Skeletal muscle satellite cell (primary cell): ENCODE measurements around the gene SPATA9.

Source experiments
- H3K27me3 ChIP-seq: 2 replicates; pipeline ENCODE4 v1.7.0; 2013; ENCODE audit warnings: low read length; ENCODE audit not compliant: control insufficient read depth, insufficient read depth
- H3K36me3 ChIP-seq: 2 replicates; pipeline ENCODE4 v1.7.0; 2013; ENCODE audit warnings: mild to moderate bottlenecking, control low read depth, low read length; ENCODE audit not compliant: insufficient read depth
- H3K4me1 ChIP-seq: 2 replicates; pipeline ENCODE4 v1.7.0; 2013; ENCODE audit warnings: low read length; ENCODE audit not compliant: control insufficient read depth, insufficient read depth
- H3K4me2 ChIP-seq: 2 replicates; pipeline ENCODE4 v1.7.0; 2013; ENCODE audit warnings: mild to moderate bottlenecking, low read length
- H3K4me3 ChIP-seq: 2 replicates; pipeline ENCODE4 v1.7.0; 2013; ENCODE audit warnings: low read length
- H3K9ac ChIP-seq: 2 replicates; pipeline ENCODE4 v1.7.0; 2013; ENCODE audit warnings: mild to moderate bottlenecking, low read depth, low read length, moderate library complexity
- H3K9me3 ChIP-seq: replicated peaks from 2 replicates; pipeline ENCODE4 v1.7.0; 2013; ENCODE audit warnings: mild to moderate bottlenecking, control low read depth, low read length

Gene SPATA9

DNA sequence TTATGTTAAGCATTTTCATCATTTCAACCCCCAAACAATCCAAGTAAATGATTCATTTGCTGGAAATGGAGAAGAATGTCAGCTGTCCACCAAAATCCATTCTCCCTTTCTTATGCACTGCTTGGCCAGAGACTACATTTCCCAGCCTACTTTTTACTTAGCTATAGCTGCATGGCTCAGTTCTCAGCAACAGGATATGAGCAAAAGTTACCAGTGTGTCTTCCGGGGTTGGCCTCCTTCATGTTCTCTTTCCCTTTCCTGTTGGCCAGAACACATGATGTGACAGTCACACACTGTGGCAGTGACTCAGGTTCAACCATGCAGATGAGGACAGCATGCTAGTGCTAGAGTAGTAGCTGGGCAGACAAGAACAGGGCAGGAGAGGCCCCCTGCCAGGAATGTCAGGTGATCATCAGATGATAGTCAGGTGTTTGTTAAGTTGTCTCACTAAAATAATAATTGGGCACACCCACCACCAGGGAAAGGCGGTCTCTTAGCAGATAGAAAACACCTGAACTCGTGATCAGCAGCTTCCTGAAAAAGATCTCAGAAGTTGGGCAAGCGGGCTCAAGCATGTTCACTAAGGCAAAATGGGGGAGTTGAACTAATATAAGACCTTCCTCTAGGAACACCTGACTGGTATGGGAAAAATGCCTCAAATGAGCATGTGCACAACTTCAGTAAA is 50.7 kb downstream of the SPATA9 start:
- Histone ChIP-seq H3K4me2 (peak overlapping the region; percentile 34), H3K9ac (no peak overlapping the region), H3K9me3 (no peaks in the 10 kb centered on the region), H3K36me3 (no peaks in the 10 kb centered on the region), H3K4me3 (peak overlapping the region; percentile 15), H3K27me3 (no peaks in the 10 kb centered on the region), H3K4me1 (peaks cover 20% of the 10 kb centered on the region)

DNA sequence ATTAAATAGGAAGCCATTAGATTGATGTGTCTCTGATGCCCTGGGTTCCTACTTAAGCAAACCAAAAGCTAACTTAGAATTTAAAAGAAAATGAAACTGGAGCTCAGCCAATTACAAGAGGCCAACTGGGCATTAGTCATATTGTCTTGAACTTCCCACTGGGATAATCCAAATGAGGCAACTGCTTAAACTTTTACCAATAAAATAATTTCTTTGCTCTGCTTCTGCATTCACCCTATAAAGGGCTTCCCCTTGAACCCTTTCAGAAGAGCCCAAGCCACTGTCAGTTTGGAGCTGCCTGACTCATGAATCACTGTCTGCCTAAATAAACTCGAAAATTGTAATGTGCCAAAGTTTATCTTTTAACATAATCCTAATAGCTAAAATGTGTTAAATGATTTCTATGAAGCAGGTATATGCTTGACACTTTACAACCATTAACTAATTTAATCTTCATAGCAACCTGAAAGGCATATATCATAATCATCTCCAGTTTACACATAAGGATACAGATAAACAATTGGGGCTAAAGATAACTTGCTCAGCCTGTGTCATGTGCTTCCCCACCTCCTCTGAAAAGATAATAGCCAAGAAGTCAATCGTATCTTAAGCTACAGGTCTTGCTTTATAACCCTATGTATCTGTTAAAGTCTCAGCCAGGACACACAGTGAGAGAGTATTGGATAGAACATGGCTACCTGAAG is 51.4 kb downstream of the SPATA9 start:
- H3K4me1 ChIP-seq, result peaks cover 20% of the 10 kb centered on the region
- no peaks in the 10 kb centered on the region for H3K9me3 ChIP-seq
- peak overlapping the region; percentile 22 for H3K9ac ChIP-seq
- peak overlapping the region; percentile 34 for H3K4me2 ChIP-seq
- H3K36me3 ChIP-seq, result no peaks in the 10 kb centered on the region
- no peaks in the 10 kb centered on the region for H3K27me3 ChIP-seq
- H3K4me3 ChIP-seq, result peak overlapping the region; percentile 15

DNA sequence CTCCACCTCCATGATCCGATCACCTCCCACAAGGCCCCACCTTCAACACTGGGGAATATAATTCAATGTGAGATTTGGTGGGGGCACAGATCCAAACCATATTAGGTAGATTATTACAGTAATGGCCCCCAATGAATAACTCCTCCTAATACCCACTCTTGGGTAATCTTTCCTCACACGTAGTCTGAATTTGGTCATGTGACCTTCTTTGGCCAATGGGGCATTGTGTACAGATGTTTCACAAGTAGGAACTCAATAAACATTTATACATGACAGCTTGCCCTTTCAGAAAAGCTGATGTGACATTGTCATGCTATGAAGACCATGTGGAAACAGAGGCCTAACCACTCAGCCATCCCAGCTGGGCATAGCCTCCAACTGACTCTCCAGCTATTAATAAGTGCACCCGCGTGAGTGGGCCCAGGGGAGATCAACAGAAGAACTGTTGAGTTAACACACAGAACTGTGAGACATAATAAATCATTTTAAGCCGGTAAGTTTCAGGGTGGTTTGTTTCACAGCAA is 52.3 kb downstream of the SPATA9 start:
- Histone ChIP-seq H3K4me3 (no peak overlapping the region), H3K4me2 (no peak overlapping the region), H3K4me1 (peaks cover 20% of the 10 kb centered on the region), H3K27me3 (no peaks in the 10 kb centered on the region), H3K9me3 (no peaks in the 10 kb centered on the region), H3K9ac (no peak overlapping the region), H3K36me3 (no peaks in the 10 kb centered on the region)

DNA sequence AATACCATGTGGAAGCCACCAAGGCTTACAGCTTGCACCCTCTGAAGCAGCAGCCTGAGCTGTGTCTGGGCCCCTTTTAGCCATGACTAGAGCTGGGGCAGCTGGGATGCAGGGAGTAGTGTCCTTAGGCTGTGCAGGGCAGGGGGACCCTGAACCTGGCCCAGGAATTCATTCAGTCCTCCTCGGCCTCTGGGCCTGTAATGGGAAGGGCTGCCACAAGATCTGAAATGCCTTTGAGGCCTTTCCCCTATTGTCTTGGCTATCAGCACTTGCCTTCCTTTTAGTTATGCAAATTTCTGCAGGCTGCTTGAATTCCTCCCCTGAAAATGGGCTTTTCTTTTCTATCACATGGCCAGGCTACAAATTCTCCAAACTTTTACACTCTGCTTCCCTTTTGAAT is 53.9 kb downstream of the SPATA9 start:
- Histone ChIP-seq H3K4me3 (no peak overlapping the region), H3K9me3 (no peaks in the 10 kb centered on the region), H3K36me3 (no peaks in the 10 kb centered on the region), H3K4me1 (peaks cover 20% of the 10 kb centered on the region), H3K27me3 (no peaks in the 10 kb centered on the region), H3K4me2 (no peak overlapping the region), H3K9ac (no peak overlapping the region)

DNA sequence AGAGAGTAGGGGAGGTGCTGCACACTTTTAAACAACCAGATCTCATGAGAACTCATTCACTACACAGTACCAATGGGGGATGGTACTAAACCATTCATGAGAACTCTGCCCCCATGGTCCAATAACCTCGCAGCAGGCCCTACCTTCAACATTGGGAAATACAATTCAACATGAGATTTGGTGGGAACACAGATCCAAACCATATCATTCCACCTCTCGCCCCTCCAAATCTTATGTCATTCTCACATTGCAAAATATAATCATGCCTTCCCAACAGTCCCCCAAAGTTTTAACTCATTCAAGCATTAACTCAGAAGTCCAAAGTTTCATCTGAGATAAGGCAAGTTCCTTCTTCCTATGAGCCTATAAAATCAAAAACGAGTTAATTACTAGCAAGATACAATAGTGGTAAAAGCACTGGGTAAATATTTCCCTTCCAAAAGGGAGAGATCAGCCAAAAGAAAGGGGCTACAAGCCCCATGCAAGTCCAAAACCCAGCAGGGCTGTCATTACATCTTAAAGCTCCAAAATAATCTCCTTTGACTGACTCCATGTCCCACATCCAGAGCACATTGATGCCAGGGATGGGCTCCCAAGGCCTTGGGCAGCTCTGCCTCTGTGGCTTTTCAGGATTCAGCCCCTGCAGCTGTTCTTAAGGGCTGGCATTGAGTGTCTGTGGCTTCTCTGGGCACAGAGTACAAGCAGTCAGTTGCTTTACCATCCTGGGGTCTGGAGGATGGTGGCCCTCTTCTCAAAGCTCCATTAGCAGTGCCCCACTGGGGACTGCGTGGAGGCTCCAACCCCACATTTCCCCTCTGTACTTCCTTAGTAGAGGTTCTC is 54.6 kb downstream of the SPATA9 start:
- H3K4me2 ChIP-seq, result no peak overlapping the region
- no peak overlapping the region for H3K4me3 ChIP-seq
- H3K4me1 ChIP-seq, result peaks cover 20% of the 10 kb centered on the region
- H3K9me3 ChIP-seq, result no peaks in the 10 kb centered on the region
- no peaks in the 10 kb centered on the region for H3K36me3 ChIP-seq
- H3K9ac ChIP-seq, result no peak overlapping the region
- H3K27me3 ChIP-seq, result no peaks in the 10 kb centered on the region

DNA sequence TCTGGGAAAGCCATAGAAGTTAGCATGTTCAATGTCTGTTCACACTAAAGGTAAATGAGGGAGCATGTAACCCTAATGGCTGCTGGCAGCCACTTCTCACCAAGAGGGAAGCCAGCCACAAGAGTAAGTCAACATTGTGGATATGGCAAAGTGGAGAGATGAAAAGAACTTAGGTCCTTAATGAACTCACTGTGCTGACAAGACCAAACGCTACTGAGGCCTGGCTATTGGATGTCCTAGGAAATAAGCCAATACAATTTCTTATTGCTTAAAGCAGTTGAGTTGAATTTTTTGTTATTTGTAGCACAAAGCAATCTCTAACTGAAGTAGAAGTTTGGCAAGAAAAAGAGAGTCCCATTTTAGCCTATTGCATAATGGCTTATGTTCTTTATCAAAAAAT is 56.1 kb downstream of the SPATA9 start:
- Histone ChIP-seq H3K9ac (no peak overlapping the region), H3K9me3 (no peaks in the 10 kb centered on the region), H3K36me3 (no peaks in the 10 kb centered on the region), H3K4me3 (no peak overlapping the region), H3K4me2 (no peak overlapping the region), H3K27me3 (no peaks in the 10 kb centered on the region), H3K4me1 (peaks cover 12% of the 10 kb centered on the region)

DNA sequence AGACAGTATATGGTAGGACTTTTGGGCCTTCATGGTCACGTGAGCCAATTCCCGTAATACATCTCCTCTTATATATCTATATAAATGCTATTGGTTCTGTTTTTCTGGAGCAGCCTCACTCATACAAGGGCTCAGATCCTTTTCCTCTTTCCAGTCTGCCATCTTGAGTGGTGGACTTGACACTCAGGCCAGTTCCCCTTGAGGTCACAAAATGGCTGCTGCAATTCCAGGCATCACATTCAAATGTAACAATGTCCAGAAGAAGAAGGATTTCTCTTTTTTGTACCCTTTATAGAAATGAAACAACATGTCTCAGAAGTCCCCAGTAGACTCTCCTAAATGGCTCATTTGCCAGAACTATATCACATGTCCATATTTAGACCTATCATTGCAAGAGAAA is 58.4 kb downstream of the SPATA9 start:
- Histone ChIP-seq H3K9ac (no peak overlapping the region), H3K4me3 (no peak overlapping the region), H3K4me1 (peaks cover 20% of the 10 kb centered on the region), H3K36me3 (no peaks in the 10 kb centered on the region), H3K9me3 (no peaks in the 10 kb centered on the region), H3K4me2 (no peak overlapping the region), H3K27me3 (peaks cover 5% of the 10 kb centered on the region)

DNA sequence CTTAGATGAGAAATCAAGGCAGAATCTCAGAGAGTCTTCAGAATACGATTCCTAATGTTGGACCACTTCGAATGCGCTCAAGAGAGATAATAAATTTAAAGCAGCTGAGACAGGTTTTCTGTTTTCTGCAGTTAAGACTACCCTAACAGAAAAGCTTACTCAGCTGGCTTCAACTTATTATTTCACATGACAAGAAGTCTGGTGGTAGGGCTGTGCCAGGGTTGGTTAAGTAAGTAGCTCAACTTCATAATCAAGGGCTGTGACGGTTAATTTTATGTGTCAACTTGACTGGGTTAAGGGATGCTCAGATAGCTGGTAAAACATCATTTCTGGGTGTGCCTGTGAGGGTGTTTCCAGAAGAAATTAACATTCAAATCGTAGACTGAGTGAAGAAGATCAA is 59.1 kb downstream of the SPATA9 start:
- Histone ChIP-seq H3K9ac (no peak overlapping the region), H3K4me3 (no peak overlapping the region), H3K4me2 (no peak overlapping the region), H3K27me3 (peaks cover 5% of the 10 kb centered on the region), H3K9me3 (no peaks in the 10 kb centered on the region), H3K36me3 (no peaks in the 10 kb centered on the region), H3K4me1 (peaks cover 21% of the 10 kb centered on the region)

DNA sequence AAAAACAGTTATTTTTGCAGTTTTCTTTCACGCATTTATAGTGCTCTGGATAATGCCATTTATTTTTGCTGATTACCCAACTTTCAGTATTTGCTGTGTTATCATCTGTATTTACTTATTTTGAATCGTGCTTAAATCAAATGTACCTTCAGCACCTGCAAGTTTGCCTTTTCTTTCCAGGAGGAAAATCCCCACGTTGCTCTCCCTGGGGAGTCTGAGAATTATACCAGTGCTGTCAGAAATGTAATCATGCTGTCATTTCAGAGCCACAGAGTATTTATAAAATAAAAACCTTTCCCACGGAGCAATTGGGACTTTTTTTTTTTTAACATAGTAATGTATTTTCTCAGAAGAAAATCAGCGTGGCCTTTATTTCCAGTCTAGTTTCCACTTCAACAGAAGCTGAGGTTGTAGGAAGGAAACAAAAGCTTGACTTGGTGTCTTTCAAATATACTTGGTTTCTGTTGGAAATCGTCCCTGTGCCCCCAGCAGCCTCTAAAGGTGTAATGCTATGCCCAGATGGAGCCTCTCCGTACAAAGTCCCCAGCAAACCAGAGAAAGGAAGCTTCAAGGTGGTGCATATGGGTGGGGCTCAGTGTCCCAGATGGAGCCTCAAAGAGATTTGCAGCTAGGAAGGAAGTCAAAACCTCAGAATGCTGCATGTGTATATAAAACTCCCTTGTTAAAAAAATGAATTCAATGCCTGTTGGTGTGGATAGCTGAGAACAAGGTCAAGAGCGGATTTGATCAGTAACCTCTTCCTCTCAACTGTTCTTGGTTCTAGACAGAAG is 60.8 kb downstream of the SPATA9 start:
- Histone ChIP-seq H3K4me2 (peak overlapping the region; percentile 99), H3K9ac (no peak overlapping the region), H3K4me1 (peaks cover 25% of the 10 kb centered on the region), H3K36me3 (no peaks in the 10 kb centered on the region), H3K9me3 (no peaks in the 10 kb centered on the region), H3K27me3 (peaks cover 5% of the 10 kb centered on the region), H3K4me3 (no peak overlapping the region)

DNA sequence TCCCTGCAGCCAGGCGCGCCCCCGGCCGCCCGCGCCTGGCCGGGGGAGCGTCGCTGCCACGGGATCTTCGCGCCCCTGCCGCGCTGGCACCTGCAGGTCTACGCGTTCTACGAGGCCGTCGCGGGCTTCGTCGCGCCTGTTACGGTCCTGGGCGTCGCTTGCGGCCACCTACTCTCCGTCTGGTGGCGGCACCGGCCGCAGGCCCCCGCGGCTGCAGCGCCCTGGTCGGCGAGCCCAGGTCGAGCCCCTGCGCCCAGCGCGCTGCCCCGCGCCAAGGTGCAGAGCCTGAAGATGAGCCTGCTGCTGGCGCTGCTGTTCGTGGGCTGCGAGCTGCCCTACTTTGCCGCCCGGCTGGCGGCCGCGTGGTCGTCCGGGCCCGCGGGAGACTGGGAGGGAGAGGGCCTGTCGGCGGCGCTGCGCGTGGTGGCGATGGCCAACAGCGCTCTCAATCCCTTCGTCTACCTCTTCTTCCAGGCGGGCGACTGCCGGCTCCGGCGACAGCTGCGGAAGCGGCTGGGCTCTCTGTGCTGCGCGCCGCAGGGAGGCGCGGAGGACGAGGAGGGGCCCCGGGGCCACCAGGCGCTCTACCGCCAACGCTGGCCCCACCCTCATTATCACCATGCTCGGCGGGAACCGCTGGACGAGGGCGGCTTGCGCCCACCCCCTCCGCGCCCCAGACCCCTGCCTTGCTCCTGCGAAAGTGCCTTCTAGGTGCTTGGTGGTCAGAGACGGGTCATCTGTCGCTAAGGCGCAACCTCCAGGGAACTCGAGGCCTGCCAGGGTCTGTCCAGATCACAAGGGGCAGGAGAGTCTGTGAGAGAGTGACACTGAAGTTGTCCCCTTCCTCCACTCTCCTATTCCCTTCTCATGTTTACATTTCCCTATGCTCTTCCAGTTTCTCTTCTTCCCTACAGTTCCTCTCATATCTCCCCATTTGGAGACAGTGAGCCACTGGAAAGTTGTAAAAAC is 61.6 kb downstream of the SPATA9 start:
- H3K9ac ChIP-seq, result peak overlapping the region; percentile 57
- no peaks in the 10 kb centered on the region for H3K36me3 ChIP-seq
- no peaks in the 10 kb centered on the region for H3K9me3 ChIP-seq
- peak overlapping the region; percentile 78 for H3K4me3 ChIP-seq
- peaks cover 5% of the 10 kb centered on the region for H3K27me3 ChIP-seq
- peak overlapping the region; percentile 99 for H3K4me2 ChIP-seq
- H3K4me1 ChIP-seq, result peaks cover 32% of the 10 kb centered on the region
